ENCODE measurements around the gene INPP4B.
"Not testable (repeated sequence)": the region's sequence is repeated elsewhere in the genome, so short reads cannot be mapped to it uniquely, and the experiment has no call there.

Gene INPP4B

GRCh38 chr4:142671516-142671915, 174.6 kb downstream of the INPP4B start:
- no peak for DNase-seq

- no peak for DNase-seq
These were observed 182.3 kb downstream of the INPP4B start for GRCh38 chr4:142663828-142664227.

- no peak for DNase-seq
These were observed 185.4 kb downstream of the INPP4B start for GRCh38 chr4:142660728-142661127.

- DNase-seq, result peak in 1 of 4 experiments; percentile 1
These were observed 189.9 kb downstream of the INPP4B start for GRCh38 chr4:142656178-142656577.

- DNase-seq, result no peak
These were observed 197.7 kb downstream of the INPP4B start for GRCh38 chr4:142648378-142648777.

DNA sequence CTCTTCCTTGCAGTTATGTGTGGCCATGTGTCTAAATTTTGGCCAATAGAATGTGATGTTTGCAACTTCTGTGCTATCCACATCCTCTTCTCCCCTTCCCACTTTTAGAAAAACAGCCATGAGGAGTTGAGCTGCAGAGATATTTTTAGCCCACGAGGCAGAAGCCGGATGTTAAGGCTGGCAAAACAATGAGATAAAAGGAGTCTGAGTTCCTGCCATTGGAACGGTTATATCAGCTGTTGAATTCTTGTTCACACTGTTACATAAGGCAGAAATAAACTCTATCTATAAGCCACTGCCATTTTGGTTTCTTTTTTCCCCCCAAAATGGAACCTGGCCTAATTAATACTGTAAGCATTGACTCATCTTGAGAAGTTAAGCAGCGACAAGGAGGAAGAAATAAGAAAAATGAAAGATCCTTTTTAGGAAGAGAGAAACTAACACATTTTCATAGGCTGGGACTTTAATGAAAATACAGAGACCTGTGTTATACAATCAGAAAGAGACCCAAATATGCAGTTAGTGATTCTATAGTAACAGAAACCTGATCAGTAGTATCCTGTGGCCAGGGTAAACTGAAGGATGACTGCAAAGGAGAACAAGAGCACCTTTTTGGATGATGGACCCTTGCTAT, 200.5 kb downstream of the INPP4B start:
- DNase-seq, result no peak

DNA sequence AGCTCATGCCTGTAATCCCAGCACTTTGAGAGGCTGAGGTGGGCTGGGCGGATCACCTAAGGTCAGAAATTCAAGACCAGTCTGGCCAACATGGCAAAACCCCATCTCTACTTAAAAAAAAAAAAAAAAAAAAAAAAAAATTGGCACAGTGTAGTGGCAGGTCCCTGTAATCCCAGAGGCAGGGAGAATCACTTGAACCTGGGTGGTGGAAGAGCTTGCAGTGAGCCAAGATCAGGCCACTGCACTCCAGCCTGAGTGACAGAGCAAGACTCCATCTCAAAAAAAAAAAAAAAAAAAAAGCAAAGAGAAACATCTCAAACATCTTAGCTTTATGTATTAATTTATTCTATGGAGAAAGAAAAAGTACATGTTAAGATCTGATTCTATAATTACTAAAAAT, 201.5 kb downstream of the INPP4B start:
- not testable (repeated sequence) for DNase-seq

GRCh38 chr4:142637614-142638013, 208.5 kb downstream of the INPP4B start:
- no peak for DNase-seq

DNA sequence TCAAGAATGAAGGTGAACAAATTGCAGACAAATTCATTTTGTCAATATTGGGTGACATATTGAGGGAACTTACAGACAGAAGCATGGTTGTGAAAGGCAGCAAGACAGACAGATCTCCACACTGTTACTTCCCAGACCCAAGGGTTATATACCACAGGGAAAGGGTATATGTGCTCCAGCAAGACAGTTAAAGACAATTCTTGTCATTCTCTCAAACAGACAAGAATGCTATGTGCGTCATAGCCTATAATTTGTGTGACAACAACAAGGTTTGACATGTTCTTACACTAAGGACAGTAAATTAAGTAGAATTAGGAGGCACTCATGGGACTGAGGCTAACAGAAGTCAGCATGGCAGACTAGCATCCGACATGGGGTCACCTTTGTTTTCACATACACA, 214.3 kb downstream of the INPP4B start:
- no peak for DNase-seq

DNA sequence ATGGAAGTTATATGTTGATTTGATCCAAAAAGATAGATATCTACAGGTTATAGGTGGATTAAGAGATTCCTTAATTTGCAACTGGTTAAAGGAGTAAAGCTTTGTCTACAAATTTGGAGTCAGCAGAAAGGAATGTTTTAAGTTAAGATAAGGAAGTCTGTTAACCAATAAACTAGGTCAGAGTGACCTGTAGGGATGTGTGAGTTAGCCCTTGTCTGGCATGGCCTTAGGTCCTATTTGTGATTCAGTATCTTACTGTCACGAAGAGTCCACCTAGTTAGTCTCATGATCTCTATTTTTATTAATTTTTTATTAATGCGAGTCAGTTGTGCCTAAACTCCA, 230.8 kb downstream of the INPP4B start:
- DNase-seq, result no peak

GRCh38 chr4:142614621-142615323, 231.3 kb downstream of the INPP4B start:
- DNase-seq, result no peak

- no peak for DNase-seq
These were observed 238.1 kb downstream of the INPP4B start for GRCh38 chr4:142607976-142608375.

DNA sequence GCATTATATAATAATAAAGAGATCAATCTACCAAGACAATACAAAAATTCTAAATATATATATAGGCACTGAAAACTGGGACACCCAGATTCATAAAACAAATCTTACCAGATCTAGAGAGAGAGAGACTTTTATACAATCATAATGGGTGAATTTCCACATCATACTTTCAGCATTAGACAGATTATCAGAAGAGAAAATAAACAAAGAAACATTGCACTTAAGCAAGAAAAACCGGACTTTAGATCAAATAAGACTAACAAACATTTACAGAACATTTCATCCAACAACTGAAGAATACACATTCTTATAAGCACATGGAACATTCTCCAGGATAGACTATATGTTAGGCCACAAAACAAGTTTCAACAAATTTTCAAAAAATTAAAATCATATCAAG, 245.1 kb downstream of the INPP4B start:
- DNase-seq, result no peak

GRCh38 chr4:142598132-142598531, 248.0 kb downstream of the INPP4B start:
- no peak for DNase-seq

DNA sequence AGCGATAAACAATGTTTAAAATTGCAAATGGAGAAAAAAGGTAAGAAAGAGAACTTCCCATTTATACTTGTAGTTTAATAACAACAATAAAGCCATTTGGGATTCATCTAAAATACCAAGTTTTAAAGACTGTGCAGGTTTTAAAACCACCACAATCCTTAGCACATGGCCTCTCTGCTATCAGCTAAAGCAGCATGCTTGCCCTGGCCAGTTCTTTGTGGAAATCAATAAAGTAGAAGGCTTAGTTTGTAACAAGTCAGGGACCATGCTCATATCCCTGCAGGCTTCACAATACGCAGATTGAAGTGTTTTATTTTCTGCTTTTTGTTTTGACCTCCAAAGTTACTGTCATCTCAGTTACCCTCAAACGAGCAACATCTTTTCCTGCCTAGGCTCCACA, 249.5 kb downstream of the INPP4B start:
- no peak for DNase-seq

- no peak for DNase-seq
These were observed 250.0 kb downstream of the INPP4B start for GRCh38 chr4:142596121-142596520.

GRCh38 chr4:142595222-142595871, 250.8 kb downstream of the INPP4B start:
- DNase-seq, result no peak

DNA sequence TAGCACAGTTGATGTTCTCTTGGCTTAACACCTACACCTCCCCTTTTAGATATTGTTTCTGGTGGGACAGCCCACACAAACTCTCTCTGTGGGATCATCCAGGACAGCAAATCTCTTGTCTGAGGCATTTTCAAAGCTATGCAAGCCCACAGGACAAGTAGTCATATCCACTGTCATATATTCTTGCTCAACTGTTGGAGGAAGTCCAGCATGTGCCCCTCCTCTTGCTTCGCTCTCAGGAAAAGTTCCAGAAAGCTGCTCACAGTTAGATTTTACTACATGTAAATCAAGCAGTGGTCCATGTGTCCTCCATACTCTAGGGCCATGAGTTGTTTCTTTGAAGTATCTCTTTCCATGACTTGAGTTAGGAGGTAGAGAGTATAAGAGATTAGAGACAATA, 260.7 kb downstream of the INPP4B start:
- no peak for DNase-seq

- no peak for DNase-seq
These were observed 262.4 kb downstream of the INPP4B start for GRCh38 chr4:142583708-142584107.

DNA sequence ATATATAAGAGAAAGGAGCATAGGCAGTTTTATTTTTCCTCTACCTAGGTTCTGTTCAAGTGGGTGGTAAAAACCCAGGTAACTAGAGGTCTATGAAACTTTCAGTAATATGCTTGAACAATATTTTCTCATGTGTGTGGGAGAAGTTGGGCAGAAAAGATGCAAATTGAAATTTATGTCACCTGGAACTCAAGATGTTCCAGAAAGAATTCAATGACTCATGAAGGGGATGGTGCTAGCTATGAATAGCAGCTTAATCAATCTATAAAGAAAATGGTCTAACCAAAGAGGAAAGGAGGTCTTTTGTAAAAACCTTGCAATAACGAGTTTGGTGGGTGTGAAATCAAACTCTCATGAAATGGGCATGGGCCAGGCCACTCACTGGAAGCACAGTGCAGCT, 263.8 kb downstream of the INPP4B start:
- no peak for DNase-seq

- no peak for DNase-seq
These were observed 264.2 kb downstream of the INPP4B start for GRCh38 chr4:142581881-142582280.

GRCh38 chr4:142579443-142579842, 266.7 kb downstream of the INPP4B start:
- no peak for DNase-seq

DNA sequence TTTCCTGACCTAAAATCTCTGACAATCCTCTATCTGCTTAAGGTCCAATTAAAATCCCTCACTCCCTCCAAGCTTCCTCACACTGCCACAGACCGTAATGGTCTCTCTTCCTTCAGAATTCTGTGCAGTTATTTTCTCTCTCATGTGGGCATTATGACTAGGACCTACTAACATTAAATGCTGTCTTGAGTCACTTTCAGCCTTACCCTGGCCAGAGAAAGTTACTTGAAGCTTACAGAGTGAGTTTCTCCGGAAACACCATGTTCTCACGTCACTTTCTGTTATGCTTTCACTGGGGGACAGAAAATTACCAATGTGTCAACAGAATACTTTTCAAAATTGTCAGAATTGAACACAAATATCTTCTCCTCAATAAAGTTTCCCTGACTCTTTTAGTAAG, 271.8 kb downstream of the INPP4B start:
- no peak for DNase-seq

GRCh38 chr4:142572071-142572470, 274.0 kb downstream of the INPP4B start:
- no peak for DNase-seq
